Activated T-cell treated with anti-CD3 and anti-CD28 coated beads for 1 hour (primary cell): ENCODE data around the gene ARMH2.
"Not testable (repeated sequence)": the region's sequence is repeated elsewhere in the genome, so short reads cannot be mapped to it uniquely, and the experiment has no call there.

ENCODE experiments used
- DNase-seq: peaks from one replicate; pipeline ENCODE4 v3.0.0-alpha.2; 2020; ENCODE audit warnings: low read depth

ARMH2 gene

GRCh38 chr6:24764833-24765828 lies 33.6 kb downstream of the ARMH2 start:
- not testable (repeated sequence) for DNase-seq

- no peak for DNase-seq
Observed at GRCh38 chr6:24763578-24763977, 35.1 kb downstream of the ARMH2 start.

GRCh38 chr6:24761851-24762250 lies 36.9 kb downstream of the ARMH2 start:
- DNase-seq: no peak

GRCh38 chr6:24761193-24761835 lies 37.4 kb downstream of the ARMH2 start:
- no peak for DNase-seq

GRCh38 chr6:24760210-24760609 lies 38.5 kb downstream of the ARMH2 start:
- no peak for DNase-seq

GRCh38 chr6:24759718-24760117 lies 39.0 kb downstream of the ARMH2 start:
- DNase-seq: no peak

- no peak for DNase-seq
Observed at GRCh38 chr6:24757611-24758010, 41.1 kb downstream of the ARMH2 start.

GRCh38 chr6:24755279-24755678 lies 43.4 kb downstream of the ARMH2 start:
- no peak for DNase-seq

GRCh38 chr6:24754378-24754777 lies 44.3 kb downstream of the ARMH2 start:
- DNase-seq: not testable (repeated sequence)

GRCh38 chr6:24753545-24753944 lies 45.2 kb downstream of the ARMH2 start:
- no peak for DNase-seq

GRCh38 chr6:24752917-24753492 lies 45.7 kb downstream of the ARMH2 start:
- DNase-seq: no peak

GRCh38 chr6:24752503-24752902 lies 46.2 kb downstream of the ARMH2 start:
- DNase-seq: no peak

GRCh38 chr6:24750878-24751277 lies 47.8 kb downstream of the ARMH2 start:
- DNase-seq: not testable (repeated sequence)

- DNase-seq: no peak
Observed at GRCh38 chr6:24749297-24749696, 49.4 kb downstream of the ARMH2 start.
